GM23338 (cell line): ENCODE measurements around the gene TMEM242.

ENCODE experiments used
- CREB1 ChIP-seq: fragments of 250-450 bp; sonication (Bioruptor Pico); IDR thresholded peaks from 2 replicates; pipeline ENCODE4 v1.5.0; 2020; ENCODE audit warnings: low read depth, mild to moderate bottlenecking, moderate library complexity
- CTCF ChIP-seq, 2 experiments: fragments of 200-600 bp in 1 of 2; sonication (generic) in 1 of 2; conservative IDR thresholded peaks; 2 replicates each; pipeline versions ENCODE4 v1.5.1 to v1.6.1; 2016 to 2017; ENCODE audit warnings: antibody characterized with exemption in 2 of 2, low read depth in 2 of 2, mild to moderate bottlenecking in 2 of 2, moderate library complexity in 1 of 2
- EZH2 ChIP-seq: fragments of 200-600 bp; sonication (generic); IDR thresholded peaks from one replicate; pipeline ENCODE4 v1.8.0; 2017; ENCODE audit warnings: antibody characterized with exemption, mild to moderate bottlenecking, low read depth; ENCODE audit not compliant: unreplicated experiment
- ZNF462 ChIP-seq: fragments of 250-450 bp; sonication (Bioruptor Pico); IDR thresholded peaks from 2 replicates; pipeline ENCODE4 v1.5.0; 2020; ENCODE audit warnings: mild to moderate bottlenecking, moderate library complexity

GRCh38 chr6:157346373-157346772, 23.1 kb upstream of the TMEM242 start:
- TF ChIP-seq CREB1 (no peak), CTCF (conservative IDR thresholded peaks at IDR 0.05; ENCODE audit: low read depth in 2 of 2) (no peak), EZH2 (no peak), ZNF462 (no peak)
